ENCODE measurements around the gene ETV5. TPM values are rescaled to one million over a fixed set of nuclear protein-coding genes. Genes with fewer than 3 reads are reported as not detected.

ETV5 gene
- total and polyA plus RNA-seq, 2 of the 4 experiments (the other 2 are of a cell fraction), result 15.7 to 20.1 TPM

GRCh38 chr3:186073641-186074040 is 35.2 kb downstream of the ETV5 start:
- no peak overlapping the region for H3K23ac ChIP-seq (ENCODE audit: low read depth, low read length)
- ChIA-PET POLR2A (ENCODE audit: unreplicated experiment) (interaction anchor here (0.5 kb wide), 1 partner anchor 11 kb away, joined by 6 read pairs; no protein-coding TSS in a partner anchor), CTCF (no interaction called here)
- H2BK15ac ChIP-seq (ENCODE audit: low read depth, low read length), result no peak overlapping the region
- no peak overlapping the region for H2BK20ac ChIP-seq (ENCODE audit: low read depth, low read length)
- dilution Hi-C loops (cut with HindIII; ENCODE audit: low sequenced_read_pairs, unreplicated experiment), result no loop called here
- no peak overlapping the region for H3K9ac ChIP-seq (ENCODE audit: low read depth, low read length)
- peak; percentile 58 for DNase-seq
- no peak overlapping the region for H2BK5ac ChIP-seq (ENCODE audit: low read depth, low read length, poor library complexity, severe bottlenecking)
- no peak overlapping the region for H3K4me3 ChIP-seq (ENCODE audit: insufficient read depth, low read depth, low read length)
- peaks cover 10% of the 10 kb centered on the region for H3K36me3 ChIP-seq (ENCODE audit: control insufficient read depth, insufficient read depth, low read length)
- no peak overlapping the region for H3K56ac ChIP-seq (ENCODE audit: extremely low read depth, insufficient read depth, low read length)
- H4K91ac ChIP-seq (ENCODE audit: insufficient read depth, low read depth, low read length), result no peak overlapping the region
- no peaks in the 10 kb centered on the region for H3K27me3 ChIP-seq (ENCODE audit: control insufficient read depth, insufficient read depth, low read length)
- peaks cover 7 to 12% of the 10 kb centered on the region in 2 experiments; a peak in 3 of 4 replicates for H3K79me1 ChIP-seq (ENCODE audit: low read depth in 1 of 2, low read length in 2 of 2)
- no peaks in the 10 kb centered on the region for H3K9me3 ChIP-seq (ENCODE audit: control insufficient read depth, insufficient read depth, low read length)
- no peak overlapping the region for H3K4me2 ChIP-seq (ENCODE audit: low read depth, low read length)
- H3K18ac ChIP-seq (ENCODE audit: low read depth, low read length), result no peak overlapping the region
- H2AK9ac ChIP-seq (replicated peaks; ENCODE audit: low read depth, low read length, poor library complexity), result no peak overlapping the region
- in situ Hi-C loops (cut with MboI; ENCODE audit: low sequenced_read_pairs), result no loop called here
- H3K9me1 ChIP-seq (ENCODE audit: insufficient read depth, low read length), result peaks cover 5% of the 10 kb centered on the region; the same call in 1 of the 2 replicates
- no peak for ATAC-seq (ENCODE audit: low read depth)
- BruUV-seq (replicated peaks), result no TSS peak
- no peaks in the 10 kb centered on the region; the same call in 1 of the 2 replicates for H4K20me1 ChIP-seq (ENCODE audit: insufficient read depth, low read length)
- no peak overlapping the region for H3K27ac ChIP-seq (ENCODE audit: insufficient read depth, low read length)
- no peak overlapping the region for H3K4ac ChIP-seq (ENCODE audit: low read depth, low read length)
- intact Hi-C loops (cut with micrococcal nuclease), result no loop called here
- no peak overlapping the region for H2BK120ac ChIP-seq (ENCODE audit: low read depth, low read length)
- no peak for TF ChIP-seq RCOR1 (IDR thresholded peaks at IDR 0.05; ENCODE audit: insufficient replicate concordance, low read length)
- no peak for TF ChIP-seq NFE2L2 (IDR thresholded peaks at IDR 0.05; ENCODE audit: low read depth, low read length)
- no peak for TF ChIP-seq MXI1 (IDR thresholded peaks at IDR 0.05; ENCODE audit: borderline replicate concordance, low read depth, low read length)
- no peak for TF ChIP-seq MAFK (IDR thresholded peaks at IDR 0.05; ENCODE audit: low read depth, low read length)
- peaks cover 4% of the 10 kb centered on the region; the same call in 1 of the 2 replicates for H3K4me1 ChIP-seq (ENCODE audit: control insufficient read depth, insufficient read depth, low read length)
- H2AFZ ChIP-seq (replicated peaks; ENCODE audit: low read length, poor library complexity), result no peak overlapping the region
- H2AK5ac ChIP-seq (ENCODE audit: low read depth, low read length), result no peak overlapping the region
- H4K8ac ChIP-seq (ENCODE audit: low read depth in 2 of 2, low read length in 2 of 2), result no peak overlapping the region
- H3K14ac ChIP-seq (replicated peaks; ENCODE audit: low read depth, low read length), result no peak overlapping the region
- H4K5ac ChIP-seq (ENCODE audit: low read depth, low read length), result no peak overlapping the region

Measured in IMR-90 (cell line).